ENCODE data around the gene JAK1. TPM values are rescaled to one million over a fixed set of nuclear protein-coding genes. Genes with fewer than 3 reads are reported as not detected.

JAK1 gene
- total RNA-seq, 1 donor from 2014 or later, result 152 TPM

DNA sequence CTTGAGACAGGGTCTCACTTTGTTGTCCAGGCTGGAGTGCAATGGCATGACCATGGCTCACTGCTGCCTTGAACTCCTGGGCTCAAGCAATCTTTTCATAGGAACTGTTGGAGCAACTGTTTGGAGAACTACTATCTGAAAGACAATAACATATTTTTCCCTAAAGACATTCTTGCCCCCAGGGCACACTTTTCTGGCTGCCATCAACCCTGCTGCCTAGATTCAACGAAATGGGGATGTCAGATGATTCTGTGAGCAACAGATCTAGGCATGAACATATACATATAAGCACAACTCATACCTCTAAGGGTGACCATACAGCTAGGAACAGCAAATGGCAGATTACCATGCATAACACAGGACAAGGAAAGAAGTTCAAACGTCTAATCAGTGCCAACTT is 27.4 kb downstream of the JAK1 start:
- H3K4me1 ChIP-seq, result peaks cover 55% of the 10 kb centered on the region
- no peak overlapping the region for H3K4me3 ChIP-seq
- H3K36me3 ChIP-seq, result no peaks in the 10 kb centered on the region
- no peaks in the 10 kb centered on the region for H3K27me3 ChIP-seq
- H3K9me3 ChIP-seq, result no peaks in the 10 kb centered on the region
- no peak overlapping the region for H3K27ac ChIP-seq
- intact Hi-C loops (cut with DNase I), result no loop called here
- DNase-seq, result no peak
- no peak for ATAC-seq
- TF ChIP-seq, protein P1, sequence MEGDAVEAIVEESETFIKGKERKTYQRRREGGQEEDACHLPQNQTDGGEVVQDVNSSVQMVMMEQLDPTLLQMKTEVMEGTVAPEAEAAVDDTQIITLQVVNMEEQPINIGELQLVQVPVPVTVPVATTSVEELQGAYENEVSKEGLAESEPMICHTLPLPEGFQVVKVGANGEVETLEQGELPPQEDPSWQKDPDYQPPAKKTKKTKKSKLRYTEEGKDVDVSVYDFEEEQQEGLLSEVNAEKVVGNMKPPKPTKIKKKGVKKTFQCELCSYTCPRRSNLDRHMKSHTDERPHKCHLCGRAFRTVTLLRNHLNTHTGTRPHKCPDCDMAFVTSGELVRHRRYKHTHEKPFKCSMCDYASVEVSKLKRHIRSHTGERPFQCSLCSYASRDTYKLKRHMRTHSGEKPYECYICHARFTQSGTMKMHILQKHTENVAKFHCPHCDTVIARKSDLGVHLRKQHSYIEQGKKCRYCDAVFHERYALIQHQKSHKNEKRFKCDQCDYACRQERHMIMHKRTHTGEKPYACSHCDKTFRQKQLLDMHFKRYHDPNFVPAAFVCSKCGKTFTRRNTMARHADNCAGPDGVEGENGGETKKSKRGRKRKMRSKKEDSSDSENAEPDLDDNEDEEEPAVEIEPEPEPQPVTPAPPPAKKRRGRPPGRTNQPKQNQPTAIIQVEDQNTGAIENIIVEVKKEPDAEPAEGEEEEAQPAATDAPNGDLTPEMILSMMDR (IDR thresholded peaks at IDR 0.05), result no peak

DNA sequence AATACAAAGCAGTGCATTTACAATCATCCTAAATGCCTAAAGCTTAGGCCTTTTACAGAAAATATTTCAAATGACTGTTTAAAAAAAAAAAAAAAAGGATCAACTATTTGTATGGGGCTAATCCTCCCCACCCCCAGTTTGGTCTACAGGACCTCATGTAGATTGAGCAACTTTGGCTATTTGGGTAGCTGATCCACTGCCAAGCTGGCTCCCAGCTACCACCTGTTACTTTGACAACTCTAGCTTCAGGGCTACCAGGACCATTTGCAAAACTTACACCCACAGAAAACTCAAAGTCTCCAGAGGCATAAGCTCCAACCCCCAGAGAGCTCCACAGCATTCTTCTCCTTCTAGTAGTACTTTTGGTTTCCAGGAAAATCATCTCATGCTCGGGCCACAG is 29.4 kb downstream of the JAK1 start:
- intact Hi-C loops (cut with DNase I), result no loop called here
- TF ChIP-seq, protein P1 (IDR thresholded peaks at IDR 0.05), result no peak
- Histone ChIP-seq H3K9me3 (no peaks in the 10 kb centered on the region), H3K4me1 (peaks cover 59% of the 10 kb centered on the region), H3K36me3 (no peaks in the 10 kb centered on the region), H3K27me3 (no peaks in the 10 kb centered on the region), H3K27ac (no peak overlapping the region), H3K4me3 (no peak overlapping the region)
- DNase-seq, result no peak
- ATAC-seq, result no peak

- peaks cover 59% of the 10 kb centered on the region for H3K4me1 ChIP-seq
- H3K27ac ChIP-seq, result no peak overlapping the region
- intact Hi-C loops (cut with DNase I), result no loop called here
These were observed 30.7 kb downstream of the JAK1 start for GRCh38 chr1:64935551-64936155.

GRCh38 chr1:64934878-64935275 is 31.5 kb downstream of the JAK1 start:
- no peak overlapping the region for H3K4me3 ChIP-seq
- peaks cover 54% of the 10 kb centered on the region for H3K4me1 ChIP-seq
- no peak for DNase-seq
- TF ChIP-seq, protein P1 (IDR thresholded peaks at IDR 0.05), result no peak
- H3K27ac ChIP-seq, result no peak overlapping the region
- intact Hi-C loops (cut with DNase I), result no loop called here
- no peaks in the 10 kb centered on the region for H3K36me3 ChIP-seq
- no peaks in the 10 kb centered on the region for H3K9me3 ChIP-seq
- no peak for ATAC-seq
- no peaks in the 10 kb centered on the region for H3K27me3 ChIP-seq

More at GRCh38 chr1:64935551-64936155, 30.7 kb downstream of the JAK1 start:
- Histone ChIP-seq H3K4me3 (no peak overlapping the region), H3K9me3 (no peaks in the 10 kb centered on the region), H3K27me3 (no peaks in the 10 kb centered on the region), H3K36me3 (no peaks in the 10 kb centered on the region)
- ATAC-seq (no peak), DNase-seq (no peak)
- TF ChIP-seq, protein P1 (IDR thresholded peaks at IDR 0.05), result no peak

DNA sequence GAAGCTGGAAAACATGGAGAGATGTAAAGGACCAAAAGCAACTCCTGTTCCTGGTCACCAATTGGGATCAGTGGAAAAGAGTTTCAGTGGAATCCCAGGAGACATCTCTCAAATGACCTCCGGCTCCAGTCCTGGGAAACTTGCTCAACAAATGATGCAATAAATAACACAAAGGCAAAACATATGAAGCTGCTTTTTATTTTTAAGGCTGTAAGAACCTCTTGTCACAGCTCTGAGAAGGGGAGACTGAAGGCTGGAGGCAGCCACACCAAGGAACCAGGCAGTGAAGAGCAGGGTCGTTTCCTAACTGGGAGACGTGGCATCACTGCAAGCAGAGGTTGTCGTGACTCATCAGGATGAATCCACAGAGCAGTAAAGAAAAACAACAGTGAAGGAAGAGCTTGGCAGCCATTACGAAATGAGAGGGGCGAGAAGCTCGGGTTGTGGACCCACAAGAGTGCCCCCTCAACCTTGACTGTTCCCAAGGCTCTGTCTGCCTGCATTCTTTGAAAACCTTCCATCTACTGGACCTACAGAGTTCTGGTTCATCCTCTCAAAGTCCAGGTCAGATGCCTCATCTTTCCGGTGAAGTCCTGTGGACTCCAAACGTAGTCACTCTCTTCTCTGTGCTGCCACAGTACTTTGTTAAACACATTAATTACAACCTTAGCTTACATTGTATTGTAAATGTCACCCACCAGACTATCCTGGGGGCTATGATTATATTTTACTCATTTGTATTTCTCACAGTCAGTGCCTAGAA is 32.1 kb downstream of the JAK1 start:
- Histone ChIP-seq H3K9me3 (no peaks in the 10 kb centered on the region), H3K27ac (peak overlapping the region; percentile 67), H3K4me1 (peaks cover 48% of the 10 kb centered on the region), H3K4me3 (no peak overlapping the region), H3K36me3 (no peaks in the 10 kb centered on the region), H3K27me3 (no peaks in the 10 kb centered on the region)
- ATAC-seq (peak; percentile 53), DNase-seq (no peak)
- intact Hi-C loops (cut with DNase I), result no loop called here
- TF ChIP-seq, protein P1 (IDR thresholded peaks at IDR 0.05), result no peak
